Posterior vena cava (tissue), 2 donors: ENCODE results near the gene HDAC9. TPM values are rescaled to one million over a fixed set of nuclear protein-coding genes. Genes with fewer than 3 reads are reported as not detected.

Experiments used
- DNase-seq: peaks from one replicate; pipeline ENCODE4 v3.0.0-alpha.2; 2020; ENCODE audit warnings: low spot score
- intact Hi-C, 2 donors: fragments of 100-400 bp; cut with DNase I; formaldehyde crosslinking; loops; one replicate each; pipeline versions ENCODE4 v1.14.1 to v1.14.2; 2022 to 2023
- total RNA-seq, 2 donors: library from RNA; stranded (reverse); fragmentation: NEBNext Ultra II Directional; extraction: Animal tissue kit (Norgen Biotek cat#: 25700); gene quantifications; one replicate each; pipeline ENCODE4 v1.2.1, GENCODE V29; 2021
- donor health status: DM: yes; HTN: yes; CAD: no.
- donor health status: DM: yes; HTN: yes; CAD: no.

HDAC9 gene
- total RNA-seq, 2 donors from 2014 or later = 42.3 to 145 TPM

DNA sequence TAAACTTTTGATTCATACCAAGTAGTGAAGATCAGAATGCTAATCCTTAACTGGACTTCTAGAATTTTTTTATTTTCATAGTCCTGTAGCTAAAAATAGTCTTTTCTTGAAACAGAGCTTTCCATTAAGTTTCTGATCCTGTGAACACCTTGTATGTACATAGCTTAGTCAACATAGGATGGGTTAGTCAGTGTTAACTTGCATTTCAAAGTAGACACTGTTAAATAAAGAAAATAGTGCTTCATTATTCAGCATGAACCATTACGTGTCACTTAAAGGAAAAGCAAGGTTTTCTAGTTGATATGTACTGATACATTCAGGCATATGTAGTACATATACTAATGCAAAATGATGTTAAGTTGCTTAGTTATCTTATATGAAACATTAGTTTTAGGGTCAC lies 7.5 kb upstream of the HDAC9 start:
- intact Hi-C loops = loop anchor here in 1 of 2 donors (10.0 kb wide), 1 partner anchor 103 kb away; no protein-coding TSS in a partner anchor
- no peak for DNase-seq

DNA sequence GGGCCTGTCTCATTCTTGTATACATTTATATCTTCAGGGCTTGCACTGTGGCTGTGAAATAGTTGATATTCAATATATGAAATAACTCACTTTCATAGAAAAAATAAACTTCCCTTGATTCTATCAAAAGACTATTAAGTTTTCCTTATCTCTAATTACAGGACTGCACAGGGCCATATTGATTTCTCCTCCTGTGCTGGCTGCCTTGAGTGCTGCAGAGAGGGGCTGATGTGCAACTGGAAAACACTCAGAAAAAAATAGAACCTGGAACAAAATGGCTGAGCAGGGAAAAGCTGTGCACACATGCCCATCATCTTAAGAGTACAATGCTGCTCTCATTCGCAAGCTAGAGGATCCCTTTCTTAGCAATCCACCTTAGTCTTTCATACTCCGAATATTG lies 5.9 kb upstream of the HDAC9 start:
- intact Hi-C loops = loop anchor here in 1 of 2 donors (10.0 kb wide), 1 partner anchor 105 kb away; no protein-coding TSS in a partner anchor
- no peak for DNase-seq

DNA sequence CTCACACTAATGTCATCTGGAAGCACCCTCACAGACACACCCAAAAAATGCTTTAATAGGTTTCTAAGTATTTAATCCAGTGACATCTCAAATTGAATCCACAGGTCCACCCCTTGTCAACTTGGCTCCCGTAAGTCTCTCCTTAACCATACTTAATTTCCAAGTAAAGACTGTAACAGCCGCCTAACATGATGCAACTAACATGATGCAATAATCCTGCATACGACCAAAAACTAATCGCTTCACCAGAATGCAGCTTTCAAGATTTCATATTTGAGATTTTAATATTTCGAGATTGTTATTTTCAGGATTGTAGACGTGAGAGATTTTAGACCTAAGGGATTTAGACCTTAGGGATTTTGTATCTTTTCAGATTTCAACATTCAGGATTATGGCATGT lies 3.7 kb upstream of the HDAC9 start:
- no peak for DNase-seq
- intact Hi-C loops = no loop called here

DNA sequence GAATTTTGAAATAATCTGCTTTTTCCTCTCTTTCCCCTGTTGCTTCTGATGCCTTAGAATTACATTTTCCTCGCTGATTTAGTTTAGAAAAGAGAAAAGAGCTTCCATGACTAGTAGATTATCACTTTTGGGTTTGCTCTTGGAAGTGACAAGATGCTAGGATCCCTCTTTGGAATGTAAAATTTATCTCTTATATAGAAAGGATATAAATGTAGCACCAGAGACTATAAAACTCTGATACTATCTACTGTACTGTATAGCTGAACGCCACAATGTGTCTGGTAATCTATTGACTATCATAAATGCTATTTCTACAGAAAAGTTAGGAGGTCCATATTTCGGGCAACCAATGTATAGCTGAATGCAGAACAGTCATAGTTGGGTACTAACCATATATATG lies 1.1 kb upstream of the HDAC9 start:
- intact Hi-C loops = no loop called here

DNA sequence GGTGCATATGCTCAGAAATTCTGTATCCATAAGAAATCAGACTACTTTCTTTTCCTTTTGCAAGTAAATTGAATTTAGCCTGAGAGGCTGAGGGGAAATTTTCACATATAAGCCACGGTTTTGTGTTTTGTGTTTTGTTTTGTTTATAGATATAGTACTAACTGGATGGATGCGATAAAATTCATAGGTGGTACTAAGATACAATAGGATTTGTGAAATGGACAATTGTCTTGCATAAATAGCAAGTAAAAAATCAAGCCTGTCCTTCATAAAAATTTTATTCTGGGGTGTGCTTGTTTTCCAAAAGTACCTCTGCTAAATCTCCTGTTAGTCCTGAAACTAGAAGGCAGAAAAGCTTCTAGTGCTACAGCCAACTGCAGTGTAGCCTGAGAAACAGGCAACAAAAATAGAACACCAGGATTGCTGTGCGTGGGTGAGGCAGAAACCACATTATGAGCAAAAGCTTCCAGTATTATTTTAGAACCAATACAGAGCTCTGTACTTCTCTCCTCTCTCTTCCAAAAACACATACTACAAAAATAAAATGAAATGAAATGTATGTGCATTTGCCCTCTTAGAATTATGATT lies 634 bp upstream of the HDAC9 start:
- intact Hi-C loops = no loop called here
- DNase-seq = no peak

More for the DNA sequence above, 1.1 kb upstream of the HDAC9 start:
- DNase-seq = no peak

DNA sequence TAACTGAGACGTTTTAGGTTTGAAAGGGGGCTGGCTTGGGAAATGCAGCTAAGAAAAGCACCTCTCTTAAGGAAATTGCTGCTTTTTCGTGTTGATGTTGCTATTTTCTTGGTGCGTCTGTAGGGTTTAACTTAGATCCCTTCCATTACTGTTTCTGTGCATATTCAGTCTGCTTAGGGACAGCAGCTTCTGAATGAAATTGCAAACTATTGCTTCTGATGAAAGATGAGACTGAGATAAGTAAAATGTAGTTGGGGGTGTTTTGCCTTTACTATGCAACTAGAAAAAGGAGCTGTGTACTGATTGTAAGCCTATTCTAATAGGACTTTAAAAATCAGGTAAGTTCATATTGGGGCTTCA lies 772 bp downstream of the HDAC9 start:
- no peak for DNase-seq
- intact Hi-C loops = no loop called here

DNA sequence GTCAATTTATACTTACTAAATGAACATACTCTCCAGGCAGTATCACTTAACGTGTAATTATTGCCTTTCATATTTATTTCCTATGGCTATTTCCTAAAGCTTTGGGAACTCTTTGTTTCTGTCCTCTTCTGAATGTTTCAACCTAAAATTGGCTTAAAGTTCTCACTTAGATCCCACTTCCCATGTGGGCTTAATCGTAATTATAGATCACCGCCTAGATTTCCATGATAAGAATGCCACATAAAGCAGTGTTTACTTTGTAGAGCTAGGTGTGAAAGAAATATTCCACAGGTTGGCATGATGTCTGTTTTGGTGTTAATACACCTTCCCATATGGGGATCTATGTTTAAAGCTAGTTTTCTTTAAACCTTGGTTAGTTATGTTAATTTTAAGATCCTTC lies 1.5 kb downstream of the HDAC9 start:
- intact Hi-C loops = no loop called here
- DNase-seq = no peak

DNA sequence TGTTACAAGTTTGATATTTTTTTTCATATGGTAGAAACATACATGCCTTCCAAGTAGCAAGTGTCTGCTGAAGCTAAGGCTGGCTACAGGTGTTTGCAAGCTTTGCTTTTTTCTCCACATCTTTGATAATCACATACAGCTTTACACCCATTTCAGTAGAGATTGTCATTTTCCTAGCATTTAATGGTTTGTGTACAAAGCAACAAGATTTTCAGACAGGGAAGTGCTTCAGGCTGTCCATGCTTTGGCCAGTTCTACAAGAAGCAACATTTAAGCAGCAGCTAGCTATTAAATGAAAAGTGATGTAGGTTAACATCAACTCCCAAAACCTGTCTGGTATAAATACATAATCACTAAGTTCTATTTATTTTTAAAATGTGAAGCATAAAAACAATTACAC lies 2.3 kb downstream of the HDAC9 start:
- intact Hi-C loops = no loop called here
- DNase-seq = no peak

DNA sequence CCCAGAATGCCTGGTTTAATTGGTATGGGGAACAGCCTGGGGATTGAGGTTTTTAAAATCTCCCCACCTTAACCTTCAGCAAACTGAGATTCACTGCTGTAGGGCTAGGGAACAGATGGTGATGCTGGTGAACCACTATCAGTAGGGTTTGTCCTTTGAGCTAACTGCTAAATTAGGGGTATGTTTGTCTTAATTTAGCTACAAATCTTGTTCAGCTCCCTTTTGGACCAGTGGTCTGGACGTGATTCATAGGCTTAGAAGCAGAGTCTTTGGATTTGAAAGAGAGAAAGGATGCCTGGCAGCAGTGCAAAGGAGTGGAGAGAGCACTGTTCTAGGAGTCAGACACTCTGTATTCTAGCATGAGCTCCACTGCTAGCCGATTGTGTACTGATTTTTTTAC lies 2.8 kb downstream of the HDAC9 start:
- no peak for DNase-seq
- intact Hi-C loops = no loop called here

DNA sequence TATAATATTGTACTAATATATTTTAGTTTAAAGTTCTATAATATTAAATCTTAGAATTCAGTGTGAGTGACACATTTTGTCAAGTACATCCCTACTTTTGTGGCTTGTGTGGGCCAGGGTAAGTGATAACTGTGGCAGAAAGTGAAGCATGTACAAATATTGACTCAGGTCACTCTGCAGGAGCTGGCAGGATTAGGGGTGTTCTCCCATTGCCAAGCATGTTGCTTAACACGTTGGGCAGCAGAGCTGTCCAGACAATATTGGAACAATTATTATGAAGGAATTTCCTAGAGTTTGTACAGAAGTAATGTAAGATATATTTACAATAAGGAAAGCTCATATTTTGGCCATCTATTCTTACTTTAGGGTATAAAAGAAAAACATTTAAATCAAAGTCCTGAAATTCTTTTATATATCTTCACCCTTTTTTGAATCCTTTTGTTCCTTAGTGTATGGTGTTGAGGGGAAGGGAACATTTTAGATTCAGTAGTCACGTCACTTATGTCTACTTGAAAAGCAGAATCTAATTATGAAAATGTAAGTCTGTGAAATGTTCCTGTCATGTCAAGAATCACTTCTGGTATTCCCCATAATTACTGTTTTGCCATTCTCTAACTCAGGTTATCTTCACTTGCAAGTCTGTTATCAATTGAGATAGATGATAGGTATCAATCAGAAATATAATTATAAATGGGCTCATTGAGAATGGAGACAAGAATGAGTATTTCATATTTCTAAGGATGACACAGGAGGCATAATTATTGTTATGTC lies 4.0 kb downstream of the HDAC9 start:
- no peak for DNase-seq
- intact Hi-C loops = loop anchor here in 1 of 2 donors (10.0 kb wide), 1 partner anchor 55 kb away; no protein-coding TSS in a partner anchor

DNA sequence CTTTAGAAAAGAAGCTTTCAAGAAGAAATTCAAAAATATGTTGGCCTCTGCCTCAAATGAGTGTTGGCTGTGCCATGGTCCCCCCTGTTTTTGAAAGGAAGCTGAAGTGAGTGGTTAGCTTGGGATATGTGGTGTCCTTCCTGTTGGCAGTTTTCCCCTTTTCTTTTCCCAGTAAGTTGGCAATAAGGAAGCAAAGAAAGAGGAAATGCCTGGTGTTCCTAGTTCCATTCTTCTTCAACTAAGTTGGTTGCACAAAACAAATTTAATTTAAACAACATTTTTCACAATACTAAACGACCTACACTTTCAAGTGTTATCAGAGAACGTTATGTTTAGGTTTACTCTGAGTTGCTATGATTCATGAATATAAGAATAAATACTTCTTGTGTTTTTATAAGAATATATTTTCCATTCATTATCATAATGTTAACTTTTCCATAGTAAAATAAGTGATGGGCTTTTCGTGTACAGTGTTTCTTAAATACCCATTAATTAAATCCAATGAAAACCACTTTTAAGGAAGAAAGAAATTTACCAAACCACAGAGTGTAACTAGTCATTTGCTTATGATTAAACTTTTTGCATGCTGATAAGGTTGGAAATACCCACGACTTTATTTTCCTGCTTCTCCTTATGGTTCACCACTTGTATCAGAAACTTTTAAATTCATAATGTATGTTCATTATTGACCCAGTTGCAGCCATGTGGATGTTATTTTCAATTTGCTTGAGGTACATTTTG lies 7.7 kb downstream of the HDAC9 start:
- intact Hi-C loops = loop anchor here in 1 of 2 donors (10.0 kb wide), 1 partner anchor 52 kb away; no protein-coding TSS in a partner anchor
- no peak for DNase-seq

DNA sequence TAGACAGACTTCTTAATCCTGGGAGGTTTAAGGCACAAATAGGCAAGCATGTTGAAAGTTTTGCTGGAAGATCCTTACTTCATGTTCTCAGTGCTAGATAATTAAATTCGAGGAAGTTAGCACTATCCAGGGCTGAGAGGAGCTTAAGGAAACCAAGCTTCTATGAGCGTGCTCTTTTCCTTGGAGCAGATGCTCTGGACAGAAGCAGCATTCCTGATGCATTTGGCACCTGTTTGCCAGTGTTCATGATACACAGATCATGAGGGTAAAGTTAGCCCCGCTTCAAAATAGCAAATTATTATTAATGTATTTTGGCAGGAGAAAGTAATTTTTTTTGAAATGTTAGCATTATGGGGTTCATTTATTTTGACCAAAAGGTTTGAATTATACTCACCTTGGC lies 9.4 kb downstream of the HDAC9 start:
- intact Hi-C loops = loop anchor here in 1 of 2 donors (10.0 kb wide), 1 partner anchor 50 kb away; no protein-coding TSS in a partner anchor
- DNase-seq = no peak

DNA sequence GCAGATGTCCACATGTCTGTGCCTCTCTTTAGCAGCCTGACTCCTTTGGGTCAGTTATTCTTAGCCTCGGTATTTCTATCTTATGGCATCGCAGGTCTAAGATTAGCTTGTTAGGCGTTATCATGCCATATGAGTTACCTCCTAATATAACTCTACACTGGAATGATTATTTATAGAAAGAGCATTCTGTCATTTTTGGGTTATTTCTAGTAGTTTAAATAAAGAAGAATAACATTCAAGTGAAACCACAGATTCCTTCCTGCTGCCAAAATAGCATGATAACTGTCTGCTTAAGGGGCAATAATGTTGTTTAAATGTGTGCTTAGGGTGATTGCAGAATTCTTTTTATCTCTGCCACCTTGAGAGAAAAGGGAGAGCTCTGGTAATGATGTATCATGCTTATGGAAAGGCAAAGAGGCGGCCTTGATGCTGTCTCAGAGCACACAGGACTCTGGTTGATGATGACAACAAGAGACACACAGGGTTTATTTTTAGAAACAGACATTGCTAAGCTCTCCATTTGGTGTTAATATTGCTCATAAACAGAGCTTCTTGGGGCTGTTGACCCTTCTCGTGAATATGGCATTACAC lies 10.4 kb downstream of the HDAC9 start:
- intact Hi-C loops = loop anchor here in 1 of 2 donors (10.0 kb wide), 1 partner anchor 49 kb away; no protein-coding TSS in a partner anchor
- DNase-seq = no peak

DNA sequence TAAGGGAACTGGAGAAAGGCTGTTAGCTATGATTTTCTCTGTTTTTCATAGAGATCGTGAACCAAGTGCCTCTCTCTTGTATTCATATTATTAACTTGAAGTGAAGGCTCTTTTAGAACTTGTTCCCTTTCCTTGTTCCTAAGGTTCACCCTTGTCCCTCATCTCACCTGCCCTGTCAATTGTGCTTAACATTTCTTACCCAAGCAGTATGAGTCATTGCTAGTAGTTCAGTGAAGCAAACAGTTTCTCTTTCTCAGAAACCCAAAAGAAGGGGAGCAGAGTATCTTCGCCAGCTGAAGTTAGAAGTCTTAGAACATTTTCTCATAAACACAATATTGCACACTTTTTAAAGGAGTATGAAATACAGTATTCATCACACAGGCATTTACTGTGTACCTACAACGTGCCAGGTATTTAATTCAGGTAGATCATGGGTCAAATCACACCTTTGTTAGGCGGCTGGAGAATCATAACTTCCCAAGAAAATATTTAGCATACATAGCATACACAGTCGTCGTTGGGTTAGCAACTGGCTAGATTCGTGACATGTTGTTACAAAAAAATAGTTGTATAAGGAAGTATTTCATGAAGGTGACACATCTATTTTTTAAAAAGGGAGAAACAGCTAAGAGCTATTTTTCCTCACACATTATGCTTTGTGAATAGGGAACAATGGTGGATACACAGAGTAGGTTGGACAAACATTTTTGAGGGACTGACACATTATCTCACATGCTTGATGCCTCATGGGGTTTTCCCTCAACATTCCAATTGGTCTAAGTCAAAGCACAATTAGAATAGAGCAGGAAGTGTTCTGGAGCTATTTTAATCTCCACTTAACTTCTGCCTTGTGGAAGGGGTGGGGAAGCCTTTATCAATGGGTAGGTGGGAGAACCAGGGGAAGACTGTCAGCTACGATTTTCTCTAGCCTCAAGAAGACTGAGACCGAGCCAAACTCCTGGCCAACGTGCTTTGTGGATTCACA lies 13.2 kb downstream of the HDAC9 start:
- intact Hi-C loops = loop anchor here in 1 of 2 donors (10.0 kb wide), 1 partner anchor 46 kb away; no protein-coding TSS in a partner anchor
- DNase-seq = no peak

DNA sequence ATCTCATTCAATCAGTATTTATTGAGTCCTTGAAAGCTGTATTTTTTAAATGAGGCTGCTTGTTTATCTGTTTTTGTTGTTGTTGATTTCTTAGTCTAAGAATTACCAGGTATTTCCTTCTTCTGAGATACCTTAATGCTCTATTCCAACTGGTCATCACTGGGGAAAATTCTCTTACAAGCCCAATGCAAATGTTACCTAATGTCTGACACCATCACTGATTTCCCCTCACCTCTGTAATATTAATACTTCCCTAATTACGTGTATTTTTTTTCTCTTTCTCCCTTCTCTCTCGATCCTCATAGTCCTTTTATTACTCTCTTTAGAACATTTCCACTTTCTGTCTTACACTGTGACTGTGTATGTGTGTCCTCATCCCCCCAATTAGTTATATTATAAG lies 13.9 kb downstream of the HDAC9 start:
- intact Hi-C loops = loop anchor here in 1 of 2 donors (10.0 kb wide), 1 partner anchor 45 kb away; no protein-coding TSS in a partner anchor

DNA sequence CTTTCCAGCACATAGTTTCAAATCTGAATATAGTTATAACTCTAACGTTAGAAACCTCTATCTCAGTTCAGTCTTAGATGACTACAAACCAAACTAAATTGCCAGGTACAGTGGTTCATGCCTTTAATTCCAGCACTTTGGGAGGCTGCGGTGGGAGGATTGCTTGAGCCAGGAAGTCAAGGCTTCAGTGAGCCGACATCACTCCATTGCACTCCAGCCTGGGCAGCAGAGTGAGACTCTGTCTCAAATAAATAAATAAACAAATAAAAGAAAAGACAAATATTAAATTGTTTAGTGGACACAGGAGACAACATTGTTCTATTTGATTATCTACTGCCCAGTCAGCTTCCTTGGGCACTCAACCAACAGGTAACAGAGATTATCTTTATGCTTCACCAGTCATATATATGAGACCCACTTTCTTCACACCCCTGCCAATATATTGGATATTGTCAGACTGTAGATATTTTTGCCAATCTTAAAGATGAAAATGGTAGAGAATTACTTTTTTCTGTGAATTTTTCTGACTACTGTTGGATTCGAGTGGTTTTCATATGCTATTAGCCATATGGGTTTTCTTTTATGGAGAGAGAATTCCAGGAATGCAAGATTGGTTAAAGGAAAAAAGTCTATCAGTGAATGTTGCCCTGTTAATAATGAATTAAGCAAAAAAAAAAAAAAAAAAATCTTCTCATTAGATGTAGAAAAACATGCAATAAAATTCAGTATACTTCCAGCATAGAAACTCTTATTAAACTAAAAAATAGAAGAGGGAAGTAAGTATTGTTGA lies 16.0 kb downstream of the HDAC9 start:
- no peak for DNase-seq
- intact Hi-C loops = no loop called here

More for the DNA sequence above, 13.9 kb downstream of the HDAC9 start:
- no peak for DNase-seq

DNA sequence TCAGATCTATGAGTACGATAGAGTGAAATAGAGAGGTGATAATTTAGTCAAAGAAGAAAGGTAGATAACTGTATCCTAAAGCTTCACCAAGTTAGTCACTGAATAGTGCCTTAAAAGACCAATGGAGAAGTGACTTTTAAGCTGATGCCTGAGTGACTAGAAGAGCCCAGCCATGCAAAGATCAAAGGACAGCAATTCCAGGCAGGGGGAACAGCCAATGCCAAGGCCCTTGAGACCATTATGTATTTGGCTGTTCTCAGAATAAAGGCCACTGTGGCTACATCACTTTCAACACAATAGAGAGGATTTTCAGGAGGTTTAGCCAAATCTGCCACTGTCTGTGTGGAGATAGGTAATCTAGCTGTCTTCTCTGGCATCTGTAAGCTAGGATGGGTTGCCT lies 17.8 kb downstream of the HDAC9 start:
- intact Hi-C loops = no loop called here

DNA sequence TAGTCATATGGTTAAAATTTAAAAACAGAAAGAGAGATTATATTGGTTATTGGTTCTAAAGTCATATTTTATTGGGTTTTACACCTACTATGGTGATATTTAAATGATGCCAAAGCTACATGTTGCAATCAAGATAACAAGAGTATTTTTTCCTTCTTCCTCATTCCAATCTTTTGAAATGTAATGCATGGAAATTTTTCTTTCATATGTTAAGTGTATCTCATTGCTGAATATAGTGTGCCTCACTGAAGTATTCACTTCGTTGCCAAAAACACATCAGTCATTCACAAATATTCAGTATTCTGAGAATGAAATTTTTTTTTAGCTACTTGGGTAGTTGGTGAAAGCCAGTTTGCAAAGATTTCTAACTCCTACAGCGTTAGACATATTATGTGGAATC lies 19.5 kb downstream of the HDAC9 start:
- no peak for DNase-seq
- intact Hi-C loops = no loop called here

More for the DNA sequence above, 17.8 kb downstream of the HDAC9 start:
- DNase-seq = no peak
